Measurements from ENCODE around the gene TRIM16. TPM values are rescaled to one million over a fixed set of nuclear protein-coding genes. Genes with fewer than 3 reads are reported as not detected.
"Not testable (repeated sequence)": the region's sequence is repeated elsewhere in the genome, so short reads cannot be mapped to it uniquely, and the experiment has no call there.

Gene TRIM16
- total RNA-seq, 1 donor from 2014 or later = 34.2 TPM

DNA sequence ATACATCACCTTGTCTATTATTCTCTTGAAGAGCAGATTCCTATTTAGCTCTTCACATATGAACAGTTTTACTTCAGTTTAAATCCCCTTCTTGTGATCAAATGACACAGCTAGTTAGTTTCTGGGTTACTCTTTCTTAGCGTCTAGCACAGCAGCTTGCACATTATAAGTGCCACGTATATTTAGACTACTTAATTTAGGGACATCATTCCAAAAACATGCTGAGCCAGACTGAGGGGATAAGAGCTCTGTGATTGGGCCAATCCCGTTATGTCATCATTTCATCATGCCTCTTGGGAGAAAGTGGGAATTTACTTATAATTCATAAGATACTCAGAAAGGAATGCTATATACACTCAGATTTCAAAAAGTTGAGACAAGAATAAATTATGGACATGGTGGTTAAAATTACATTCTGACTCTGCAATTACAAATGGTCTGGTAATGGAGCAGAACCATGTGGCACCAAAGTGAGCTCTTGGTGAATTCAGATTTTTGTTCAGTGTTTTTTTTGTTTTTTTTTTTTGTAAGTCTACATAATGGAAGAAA, 60.4 kb downstream of the TRIM16 start:
- not testable (repeated sequence) for H3K36me3 Mint-ChIP-seq (ENCODE audit: low read depth); DNase-seq (ENCODE audit: low spot score); H3K9me3 Mint-ChIP-seq (ENCODE audit: low read depth); H3K27me3 Mint-ChIP-seq (ENCODE audit: low read depth); H3K4me1 Mint-ChIP-seq (ENCODE audit: low read depth); H3K4me3 Mint-ChIP-seq (ENCODE audit: unreplicated experiment)
- peak overlapping the region; percentile 51 for H3K27ac Mint-ChIP-seq (ENCODE audit: unreplicated experiment)

DNA sequence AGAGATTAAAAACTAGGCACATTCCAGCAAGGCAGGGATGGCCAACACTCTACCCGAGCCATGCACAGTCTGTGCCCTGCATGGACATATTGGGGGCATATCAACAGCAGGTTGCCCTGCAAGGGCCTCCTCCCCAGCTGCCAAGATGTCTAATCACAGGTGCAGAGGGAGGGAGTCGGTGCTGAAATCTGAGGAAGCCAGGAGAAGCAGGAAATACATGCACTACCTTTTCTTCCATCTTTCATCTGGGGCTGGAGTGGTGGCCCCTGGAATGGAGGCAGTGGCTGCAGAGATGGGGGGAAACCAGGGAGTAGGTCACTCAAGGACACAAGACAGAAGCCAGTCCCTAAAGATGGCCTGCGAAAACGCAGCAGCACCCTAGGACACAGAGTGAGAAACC, 60.9 kb downstream of the TRIM16 start:
- not testable (repeated sequence) for H3K36me3 Mint-ChIP-seq (ENCODE audit: low read depth); H3K9me3 Mint-ChIP-seq (ENCODE audit: low read depth); H3K27ac Mint-ChIP-seq (ENCODE audit: unreplicated experiment); DNase-seq (ENCODE audit: low spot score); H3K4me3 Mint-ChIP-seq (ENCODE audit: unreplicated experiment); H3K4me1 Mint-ChIP-seq (ENCODE audit: low read depth); H3K27me3 Mint-ChIP-seq (ENCODE audit: low read depth)

DNA sequence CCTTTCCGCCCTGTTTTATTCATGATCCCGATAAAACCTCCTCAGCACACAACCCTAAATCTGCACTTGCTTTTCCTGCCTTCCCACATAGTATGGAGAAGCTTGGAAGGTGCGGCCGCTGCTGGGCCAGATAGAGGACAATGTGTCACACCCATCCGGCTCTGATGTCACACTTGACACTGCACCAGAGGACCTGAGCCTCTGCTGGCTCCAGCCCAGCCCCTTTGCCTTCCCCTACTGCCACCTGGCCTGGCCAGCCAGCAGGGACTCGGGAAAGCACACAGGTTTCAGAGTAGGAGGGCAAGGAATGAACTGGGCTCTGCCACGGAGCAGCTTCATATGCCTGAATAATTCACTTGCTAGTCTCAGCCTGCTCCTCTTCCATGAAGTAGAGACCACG, 62.0 kb downstream of the TRIM16 start:
- not testable (repeated sequence) for H3K4me1 Mint-ChIP-seq (ENCODE audit: low read depth); H3K9me3 Mint-ChIP-seq (ENCODE audit: low read depth); DNase-seq (ENCODE audit: low spot score); H3K27me3 Mint-ChIP-seq (ENCODE audit: low read depth); H3K36me3 Mint-ChIP-seq (ENCODE audit: low read depth); H3K27ac Mint-ChIP-seq (ENCODE audit: unreplicated experiment); H3K4me3 Mint-ChIP-seq (ENCODE audit: unreplicated experiment)

DNA sequence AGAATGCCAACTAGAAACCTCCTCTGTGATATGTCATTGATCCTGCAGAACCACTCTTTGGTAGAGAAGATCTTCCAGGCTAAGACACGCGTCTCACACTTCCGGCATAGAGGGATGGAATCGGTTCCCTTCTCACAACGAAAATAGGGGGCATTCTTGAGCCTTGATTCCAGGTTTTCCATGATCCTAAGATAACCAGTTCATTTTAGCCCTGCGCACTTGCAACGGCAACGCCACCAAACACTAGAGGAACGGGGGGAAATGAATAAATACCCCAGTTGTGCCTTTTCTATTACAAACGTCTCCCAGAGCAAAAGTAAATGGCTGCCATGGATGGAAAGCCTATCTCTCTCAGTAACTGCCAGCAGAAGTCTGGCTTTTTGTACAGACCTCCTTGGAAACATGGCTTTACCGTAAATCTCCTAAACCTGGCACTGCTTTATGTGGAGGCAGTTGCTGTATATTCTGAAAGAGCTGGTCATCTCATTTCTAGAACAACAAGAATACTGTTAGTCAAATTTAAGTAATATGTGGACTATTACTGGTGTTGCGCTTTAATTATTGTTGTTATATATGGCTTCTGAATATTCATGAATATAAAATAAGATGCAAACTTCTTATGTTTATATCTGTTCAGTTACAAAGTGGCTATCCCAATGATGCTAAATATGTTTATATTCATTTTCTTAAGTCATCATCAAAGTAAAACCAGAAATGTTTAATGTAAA, 64.6 kb downstream of the TRIM16 start, which contains the start of gene FBXW10B:
FBXW10B (minus strand) TSS at position 374 of the 728 bp plus-strand sequence; CDS start at position 182, 192 bp downstream.
- not testable (repeated sequence) for H3K4me3 Mint-ChIP-seq (ENCODE audit: unreplicated experiment)

DNA sequence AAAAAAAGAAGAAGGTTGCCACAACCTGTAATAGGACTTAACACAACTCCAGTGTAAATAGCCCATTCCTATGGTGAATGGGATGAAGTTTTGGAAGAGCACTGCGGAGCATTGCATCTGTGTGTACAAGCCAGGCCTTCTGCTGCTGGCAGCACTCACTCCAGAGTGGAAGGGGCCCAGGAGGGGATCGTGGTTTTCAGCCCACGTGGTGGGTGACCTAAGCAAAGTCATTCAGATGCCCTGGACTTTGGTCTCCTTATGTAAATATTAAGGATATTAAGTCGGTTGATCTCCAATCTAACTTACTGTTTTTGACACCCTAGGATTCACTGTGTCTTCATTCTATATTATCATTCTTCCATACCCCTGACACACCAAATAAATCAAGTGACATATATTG, 67.3 kb downstream of the TRIM16 start:
- not testable (repeated sequence) for DNase-seq (ENCODE audit: low spot score); H3K9me3 Mint-ChIP-seq (ENCODE audit: low read depth); H3K4me3 Mint-ChIP-seq (ENCODE audit: unreplicated experiment); H3K27me3 Mint-ChIP-seq (ENCODE audit: low read depth); H3K36me3 Mint-ChIP-seq (ENCODE audit: low read depth); H3K27ac Mint-ChIP-seq (ENCODE audit: unreplicated experiment); H3K4me1 Mint-ChIP-seq (ENCODE audit: low read depth)

More for the DNA sequence above, 64.6 kb downstream of the TRIM16 start, which contains the start of gene FBXW10B:
- not testable (repeated sequence) for H3K27ac Mint-ChIP-seq (ENCODE audit: unreplicated experiment); H3K4me1 Mint-ChIP-seq (ENCODE audit: low read depth); H3K27me3 Mint-ChIP-seq (ENCODE audit: low read depth); H3K36me3 Mint-ChIP-seq (ENCODE audit: low read depth); H3K9me3 Mint-ChIP-seq (ENCODE audit: low read depth); DNase-seq (ENCODE audit: low spot score)

DNA sequence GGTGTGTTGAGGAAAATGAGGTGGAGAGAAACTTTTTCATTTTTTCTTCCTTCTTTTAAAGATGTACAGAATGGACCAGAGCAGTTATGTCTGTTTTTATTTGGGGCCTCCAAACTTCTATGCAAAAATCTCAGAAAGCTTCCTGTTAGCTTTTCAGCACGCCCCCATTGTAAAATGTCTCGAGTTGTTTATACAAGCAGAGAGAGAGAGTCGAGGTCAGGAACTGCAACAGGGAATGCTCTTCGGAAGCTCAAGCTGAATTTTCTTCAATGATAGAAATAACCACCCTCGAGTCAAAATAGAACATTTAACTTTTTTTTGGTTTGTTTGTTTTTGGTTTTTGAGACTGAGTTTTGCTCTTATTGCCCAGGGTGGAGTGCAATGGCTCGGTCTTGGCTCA, 68.3 kb downstream of the TRIM16 start:
- H3K4me1 Mint-ChIP-seq (ENCODE audit: low read depth); H3K27ac Mint-ChIP-seq (ENCODE audit: unreplicated experiment); H3K4me3 Mint-ChIP-seq (ENCODE audit: unreplicated experiment); H3K9me3 Mint-ChIP-seq (ENCODE audit: low read depth); H3K36me3 Mint-ChIP-seq (ENCODE audit: low read depth); DNase-seq (ENCODE audit: low spot score); H3K27me3 Mint-ChIP-seq (ENCODE audit: low read depth): not testable (repeated sequence)

DNA sequence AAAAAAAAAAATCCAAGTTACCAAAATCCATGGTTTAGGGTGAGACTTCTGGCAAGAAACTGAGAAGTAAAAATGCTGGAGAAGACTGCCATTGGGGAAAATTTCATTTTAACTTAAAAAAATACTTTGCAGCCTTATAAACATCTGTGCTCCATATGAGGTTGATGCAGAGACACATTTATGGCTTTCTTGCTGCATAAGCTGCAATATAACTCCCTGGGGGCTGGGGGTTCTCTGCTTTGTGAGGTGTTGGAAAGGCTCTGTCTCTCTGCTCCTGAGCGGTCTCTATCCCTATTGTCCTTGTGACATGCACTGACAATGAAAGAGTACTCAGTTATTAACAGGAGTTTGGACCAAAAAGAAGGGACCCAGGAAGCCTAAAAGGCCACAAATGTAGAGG, 71.0 kb downstream of the TRIM16 start:
- H3K4me3 Mint-ChIP-seq (ENCODE audit: unreplicated experiment); H3K4me1 Mint-ChIP-seq (ENCODE audit: low read depth); H3K9me3 Mint-ChIP-seq (ENCODE audit: low read depth): not testable (repeated sequence)

DNA sequence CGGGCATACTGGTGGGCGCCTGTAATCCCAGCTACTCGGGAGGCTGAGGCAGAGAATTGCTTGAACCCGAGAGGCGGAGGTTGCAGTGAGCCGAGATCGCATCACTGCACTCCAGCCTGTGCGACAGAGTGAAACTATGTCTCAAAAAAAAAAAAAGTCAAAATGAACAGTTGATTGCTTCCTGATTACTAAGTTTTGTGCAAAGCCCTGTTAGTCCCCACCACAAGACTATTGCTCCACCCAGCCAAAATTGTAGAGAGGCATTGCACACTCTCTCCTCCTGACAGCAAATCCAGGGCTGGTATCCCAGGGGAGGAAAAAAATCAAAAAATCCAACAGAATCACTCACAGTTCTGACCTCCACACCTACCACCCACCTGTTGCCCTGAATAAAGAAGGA, 91.2 kb downstream of the TRIM16 start:
- DNase-seq (ENCODE audit: low spot score); H3K4me1 Mint-ChIP-seq (ENCODE audit: low read depth); H3K4me3 Mint-ChIP-seq (ENCODE audit: unreplicated experiment); H3K36me3 Mint-ChIP-seq (ENCODE audit: low read depth); H3K27ac Mint-ChIP-seq (ENCODE audit: unreplicated experiment); H3K9me3 Mint-ChIP-seq (ENCODE audit: low read depth); H3K27me3 Mint-ChIP-seq (ENCODE audit: low read depth): not testable (repeated sequence)

More for the DNA sequence above, 71.0 kb downstream of the TRIM16 start:
- not testable (repeated sequence) for H3K27ac Mint-ChIP-seq (ENCODE audit: unreplicated experiment); DNase-seq (ENCODE audit: low spot score); H3K27me3 Mint-ChIP-seq (ENCODE audit: low read depth); H3K36me3 Mint-ChIP-seq (ENCODE audit: low read depth)

DNA sequence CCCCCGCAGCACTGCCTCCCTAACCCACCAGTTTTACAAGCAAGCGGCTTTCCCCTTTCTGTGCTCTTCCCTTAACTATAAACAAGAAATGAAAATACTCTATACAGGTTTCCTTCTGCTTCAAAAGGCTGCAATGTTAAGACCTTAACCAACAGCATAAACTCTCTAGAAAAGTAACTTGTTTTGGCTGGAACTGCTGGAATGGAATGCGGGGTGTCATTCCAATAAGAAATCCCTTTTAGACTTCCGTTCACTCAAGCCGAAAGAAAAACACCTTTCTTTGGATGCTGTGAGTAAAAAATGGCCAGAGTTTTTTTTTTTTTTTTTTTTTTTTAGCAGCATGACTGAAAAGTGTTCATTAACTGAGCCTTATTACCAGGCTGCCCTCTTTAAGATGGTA, 92.1 kb downstream of the TRIM16 start:
- not testable (repeated sequence) for DNase-seq (ENCODE audit: low spot score); H3K9me3 Mint-ChIP-seq (ENCODE audit: low read depth); H3K4me1 Mint-ChIP-seq (ENCODE audit: low read depth); H3K36me3 Mint-ChIP-seq (ENCODE audit: low read depth); H3K27me3 Mint-ChIP-seq (ENCODE audit: low read depth); H3K4me3 Mint-ChIP-seq (ENCODE audit: unreplicated experiment)
- peak overlapping the region; percentile 86 for H3K27ac Mint-ChIP-seq (ENCODE audit: unreplicated experiment)

DNA sequence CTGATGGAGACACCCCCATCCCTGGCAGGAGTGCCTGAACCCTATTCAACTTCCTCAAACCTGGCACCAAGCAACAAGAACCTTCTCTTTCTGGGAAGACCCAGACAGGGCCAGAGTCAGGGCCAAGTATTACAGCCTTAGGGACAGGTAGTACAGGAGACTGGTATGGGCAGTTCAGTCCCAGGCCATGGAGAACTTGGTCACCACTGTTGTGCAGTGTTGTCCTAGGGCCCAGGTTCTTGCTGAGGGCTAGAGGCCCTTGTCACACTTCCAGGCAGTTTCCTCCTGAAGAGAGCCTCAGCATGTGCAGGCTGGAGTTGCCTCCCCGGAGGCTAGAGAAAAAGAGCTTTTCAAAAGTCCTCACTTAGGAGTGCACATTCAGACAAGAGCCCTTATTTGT, 93.3 kb downstream of the TRIM16 start:
- H3K9me3 Mint-ChIP-seq (ENCODE audit: low read depth); DNase-seq (ENCODE audit: low spot score); H3K27ac Mint-ChIP-seq (ENCODE audit: unreplicated experiment); H3K36me3 Mint-ChIP-seq (ENCODE audit: low read depth); H3K4me1 Mint-ChIP-seq (ENCODE audit: low read depth); H3K27me3 Mint-ChIP-seq (ENCODE audit: low read depth); H3K4me3 Mint-ChIP-seq (ENCODE audit: unreplicated experiment): not testable (repeated sequence)

DNA sequence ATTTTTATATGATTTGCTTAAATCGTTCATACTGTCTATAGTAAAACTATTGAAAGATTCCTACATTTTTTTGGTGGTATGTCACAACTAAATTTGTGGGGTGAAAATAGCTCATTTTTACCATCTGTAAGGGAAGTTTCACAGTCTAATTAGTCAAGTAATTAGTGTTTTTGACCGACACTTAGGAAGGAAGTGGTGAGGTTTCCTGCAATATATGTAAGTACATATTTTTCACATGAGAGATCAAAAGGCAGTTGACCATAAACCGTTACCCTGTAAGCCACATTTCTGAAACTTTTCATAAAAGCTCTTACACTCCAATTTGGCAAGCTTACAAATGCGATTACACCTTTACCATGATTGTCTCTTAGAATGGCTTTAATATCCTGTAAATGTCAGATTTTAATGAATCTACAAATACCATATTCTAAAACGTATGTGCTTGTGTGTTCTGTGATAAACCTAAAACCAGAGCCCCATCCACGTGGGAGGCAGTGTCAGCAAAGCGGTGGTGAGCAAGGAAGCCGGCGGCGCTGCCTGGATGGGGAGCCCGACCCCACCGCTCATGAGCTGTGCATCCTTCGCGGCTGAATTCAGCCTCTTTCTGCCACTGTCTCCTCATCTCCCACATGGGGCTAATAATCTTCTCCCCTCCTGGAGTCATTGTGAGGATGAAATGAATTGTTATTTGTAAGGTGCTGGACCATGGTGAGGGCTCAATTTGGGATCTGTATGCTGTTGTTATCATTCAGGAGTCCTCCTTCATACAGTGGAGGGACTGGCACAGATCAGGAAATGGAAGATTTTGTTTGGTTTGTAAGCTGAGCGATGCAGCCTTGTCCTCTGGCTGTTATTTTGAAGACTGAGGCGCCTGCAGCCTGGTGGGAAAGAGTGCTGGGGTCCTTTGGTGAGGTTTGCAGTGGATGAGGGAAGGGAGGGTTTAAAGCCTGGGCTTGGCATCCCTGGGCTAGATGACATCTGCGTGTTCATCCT, 94.3 kb downstream of the TRIM16 start:
- H3K27me3 Mint-ChIP-seq (ENCODE audit: low read depth); H3K4me3 Mint-ChIP-seq (ENCODE audit: unreplicated experiment); H3K36me3 Mint-ChIP-seq (ENCODE audit: low read depth); H3K4me1 Mint-ChIP-seq (ENCODE audit: low read depth); H3K27ac Mint-ChIP-seq (ENCODE audit: unreplicated experiment); DNase-seq (ENCODE audit: low spot score); H3K9me3 Mint-ChIP-seq (ENCODE audit: low read depth): not testable (repeated sequence)

DNA sequence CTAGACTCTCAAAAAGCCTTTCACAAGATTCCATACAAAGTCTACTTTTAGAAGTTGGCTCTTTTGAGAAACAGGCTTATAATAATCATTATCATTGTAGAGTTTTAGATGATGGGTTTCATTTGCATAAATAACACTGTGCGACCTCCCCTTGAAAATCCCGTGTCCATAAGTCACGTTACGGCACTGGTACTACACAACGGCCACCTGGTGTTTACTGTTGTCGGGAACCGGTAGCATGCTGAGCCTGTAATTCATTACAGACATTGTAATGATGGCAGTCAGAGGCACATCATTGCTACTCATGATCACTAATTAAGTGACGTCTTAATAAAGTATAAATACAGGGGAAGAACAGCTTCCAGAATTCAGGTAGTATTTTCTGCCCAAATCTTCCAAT, 96.1 kb downstream of the TRIM16 start:
- not testable (repeated sequence) for H3K36me3 Mint-ChIP-seq (ENCODE audit: low read depth); H3K4me1 Mint-ChIP-seq (ENCODE audit: low read depth); H3K9me3 Mint-ChIP-seq (ENCODE audit: low read depth); H3K27me3 Mint-ChIP-seq (ENCODE audit: low read depth); H3K27ac Mint-ChIP-seq (ENCODE audit: unreplicated experiment); H3K4me3 Mint-ChIP-seq (ENCODE audit: unreplicated experiment); DNase-seq (ENCODE audit: low spot score)

All from chondrocyte (in vitro differentiated cells).